PC-9 (cell line): ENCODE data around the gene ERICH2. TPM values are rescaled to one million over a fixed set of nuclear protein-coding genes. Genes with fewer than 3 reads are reported as not detected.

Experiments used
- BruUV-seq: library from RNA; stranded (reverse); fragments of 400-500 nt; replicated peaks from 2 replicates; lab custom pipeline; 2021; lab: Mats Ljungman, UMichigan
- CTCF ChIA-PET: fragments of 300-600 bp; sonication (Branson Sonifier 250); formaldehyde crosslinking; loops from one replicate; lab custom pipeline; 2022; ENCODE audit warnings: antibody characterized with exemption; lab: Charles Lee
- POLR2A ChIA-PET: fragments of 300-600 bp; sonication (Branson Sonifier 250); formaldehyde crosslinking; loops from one replicate; lab custom pipeline; 2022; ENCODE audit warnings: antibody characterized with exemption; ENCODE audit not compliant: unreplicated experiment; lab: Charles Lee
- DNase-seq, 2 experiments: peaks; one replicate each; pipeline versions ENCODE4 v3.0.0 to v3.0.0-alpha.2; 2015 to 2022; ENCODE audit warnings: mixed read lengths in 1 of 2
- H2AFZ ChIP-seq: fragments of 200-600 bp; sonication (generic); 2 replicates; pipeline ENCODE4 v1.8.1; 2017; ENCODE audit warnings: antibody characterized with exemption
- H3F3A ChIP-seq: fragments of 200-600 bp; sonication (generic); 2 replicates; pipeline ENCODE4 v1.8.1; 2017; ENCODE audit warnings: antibody characterized with exemption, mild to moderate bottlenecking, low read depth; ENCODE audit not compliant: insufficient read depth
- H3K27ac ChIP-seq: fragments of 200-600 bp; sonication (generic); 2 replicates; pipeline ENCODE4 v1.6.1; 2016; ENCODE audit warnings: mixed run types
- H3K27me3 ChIP-seq: fragments of 200-600 bp; sonication (generic); 2 replicates; pipeline ENCODE4 v1.6.1; 2016; ENCODE audit warnings: low read depth, mixed run types; ENCODE audit not compliant: insufficient read depth
- H3K36me3 ChIP-seq: fragments of 200-600 bp; sonication (generic); 2 replicates; pipeline ENCODE4 v1.6.1; 2016; ENCODE audit warnings: low read depth, mixed run types
- H3K4me1 ChIP-seq: fragments of 200-600 bp; sonication (generic); replicated peaks from 2 replicates; pipeline ENCODE4 v1.6.1; 2016; ENCODE audit warnings: mixed run types; ENCODE audit not compliant: insufficient read depth
- H3K4me2 ChIP-seq: fragments of 200-600 bp; sonication (generic); 2 replicates; pipeline ENCODE4 v1.6.1; 2017; ENCODE audit warnings: mixed run types
- H3K4me3 ChIP-seq: fragments of 200-600 bp; sonication (generic); 2 replicates; pipeline ENCODE4 v1.6.1; 2016; ENCODE audit warnings: mixed run types
- H3K79me2 ChIP-seq: fragments of 200-600 bp; sonication (generic); 2 replicates; pipeline ENCODE4 v1.6.1; 2017; ENCODE audit warnings: low read depth, mixed run types
- H3K9me2 ChIP-seq: fragments of 200-600 bp; sonication (generic); 2 replicates; pipeline ENCODE4 v1.8.1; 2017; ENCODE audit warnings: mild to moderate bottlenecking; ENCODE audit not compliant: insufficient read depth
- H3K9me3 ChIP-seq: fragments of 200-600 bp; sonication (generic); 2 replicates; pipeline ENCODE4 v1.8.1; 2016; ENCODE audit warnings: low read depth; ENCODE audit not compliant: insufficient read depth
- H4K20me1 ChIP-seq: fragments of 200-600 bp; sonication (generic); 2 replicates; pipeline ENCODE4 v1.8.1; 2017; ENCODE audit not compliant: insufficient read depth
- CTCF ChIP-seq: fragments of 200-600 bp; sonication (generic); conservative IDR thresholded peaks from 2 replicates; pipeline ENCODE4 v1.6.1; 2017; ENCODE audit warnings: mixed run types, antibody characterized with exemption, mild to moderate bottlenecking, moderate library complexity
- EZH2 ChIP-seq: fragments of 200-600 bp; sonication (generic); IDR thresholded peaks from 2 replicates; pipeline ENCODE4 v1.8.0; 2017; ENCODE audit warnings: antibody characterized with exemption, low read depth
- intact Hi-C: fragments of 100-400 bp; cut with micrococcal nuclease; formaldehyde crosslinking; loops from one replicate; pipeline ENCODE4 v1.10.0; 2022; ENCODE audit not compliant: unreplicated experiment
- total RNA-seq: library from RNA; stranded (reverse); gene quantifications from 2 replicates; pipeline ENCODE4 v1.2.3, GENCODE V29; 2021

ERICH2 gene
- total RNA-seq, 1 experiment from 2014 or later = 2.0 TPM

- Histone ChIP-seq H3K4me3 (no peak overlapping the region), H3K27me3 (no peaks in the 10 kb centered on the region), H3K36me3 (no peaks in the 10 kb centered on the region), H3K79me2 (no peaks in the 10 kb centered on the region), H2AFZ (no peak overlapping the region), H3K9me2 (no peaks in the 10 kb centered on the region), H4K20me1 (no peaks in the 10 kb centered on the region), H3K9me3 (no peaks in the 10 kb centered on the region), H3F3A (no peaks in the 10 kb centered on the region), H3K4me2 (no peak overlapping the region), H3K4me1 (no peaks in the 10 kb centered on the region), H3K27ac (no peak overlapping the region)
- intact Hi-C loops = no loop called here
- ChIA-PET POLR2A (no interaction called here), CTCF (interaction anchor here (0.6 to 0.7 kb wide), 2 partner anchors 112 to 443 kb away, joined by 3 to 8 read pairs; no protein-coding TSS in a partner anchor)
- no peak for DNase-seq
- BruUV-seq = no TSS peak
- TF ChIP-seq EZH2 = no peak
Observed at GRCh38 chr2:170761572-170761971, 8.6 kb upstream of the ERICH2 start.

- Histone ChIP-seq H3K27ac (no peak overlapping the region), H3K9me2 (no peaks in the 10 kb centered on the region), H3F3A (no peaks in the 10 kb centered on the region), H4K20me1 (no peaks in the 10 kb centered on the region), H3K36me3 (no peaks in the 10 kb centered on the region), H3K4me1 (no peaks in the 10 kb centered on the region), H3K4me3 (no peak overlapping the region), H3K27me3 (no peaks in the 10 kb centered on the region), H3K79me2 (no peaks in the 10 kb centered on the region), H3K9me3 (no peaks in the 10 kb centered on the region), H3K4me2 (no peak overlapping the region), H2AFZ (no peak overlapping the region)
- intact Hi-C loops = no loop called here
- TF ChIP-seq CTCF = no peak
- no peak for TF ChIP-seq EZH2
- ChIA-PET POLR2A (no interaction called here), CTCF (no interaction called here)
- DNase-seq = no peak
- no TSS peak for BruUV-seq
Observed at GRCh38 chr2:170762760-170763159, 7.4 kb upstream of the ERICH2 start.

GRCh38 chr2:170763232-170763631, 6.9 kb upstream of the ERICH2 start:
- H3K27ac ChIP-seq = no peak overlapping the region
- H3K9me3 ChIP-seq = no peaks in the 10 kb centered on the region
- no peaks in the 10 kb centered on the region for H3K36me3 ChIP-seq
- intact Hi-C loops = no loop called here
- DNase-seq = no peak
- H3F3A ChIP-seq = no peaks in the 10 kb centered on the region
- no peaks in the 10 kb centered on the region for H3K27me3 ChIP-seq
- ChIA-PET CTCF (no interaction called here), POLR2A (no interaction called here)
- H3K4me2 ChIP-seq = no peak overlapping the region
- no peaks in the 10 kb centered on the region for H3K9me2 ChIP-seq
- no peak overlapping the region for H3K4me3 ChIP-seq
- no peaks in the 10 kb centered on the region for H3K79me2 ChIP-seq
- no peak overlapping the region for H2AFZ ChIP-seq
- no peaks in the 10 kb centered on the region for H4K20me1 ChIP-seq
- BruUV-seq = no TSS peak
- no peaks in the 10 kb centered on the region for H3K4me1 ChIP-seq
- TF ChIP-seq CTCF = no peak
- TF ChIP-seq EZH2 = no peak

GRCh38 chr2:170764880-170765261, 5.3 kb upstream of the ERICH2 start:
- Histone ChIP-seq H2AFZ (no peak overlapping the region), H4K20me1 (no peaks in the 10 kb centered on the region), H3K36me3 (no peaks in the 10 kb centered on the region), H3K4me3 (no peak overlapping the region), H3K4me1 (no peaks in the 10 kb centered on the region), H3K79me2 (no peaks in the 10 kb centered on the region), H3K27ac (no peak overlapping the region), H3K9me2 (no peaks in the 10 kb centered on the region), H3K9me3 (no peaks in the 10 kb centered on the region), H3K27me3 (no peaks in the 10 kb centered on the region), H3K4me2 (no peak overlapping the region), H3F3A (no peaks in the 10 kb centered on the region)
- no peak for TF ChIP-seq CTCF
- no peak for TF ChIP-seq EZH2
- no peak for DNase-seq
- no TSS peak for BruUV-seq
- intact Hi-C loops = no loop called here
- POLR2A ChIA-PET = no interaction called here
- CTCF ChIA-PET = no interaction called here
